Upper lobe of right lung (tissue), 1 donor: ENCODE data around the gene CDH20. TPM values are rescaled to one million over a fixed set of nuclear protein-coding genes. Genes with fewer than 3 reads are reported as not detected.

ENCODE experiments used
- ATAC-seq: fragments of 200-7000 bp; cut with Tn5 transposase; one replicate; pipeline ENCODE4 v1.9.1; 2020; ENCODE audit warnings: mild to moderate bottlenecking, moderate library complexity
- DNase-seq: peaks from one replicate; pipeline ENCODE4 v3.0.0-alpha.2; 2020
- H3K27ac ChIP-seq: fragments of 200-600 bp; one replicate; pipeline ENCODE4 v1.8.0; 2022
- H3K27me3 ChIP-seq: fragments of 200-600 bp; one replicate; pipeline ENCODE4 v1.8.0; 2022; ENCODE audit warnings: mild to moderate bottlenecking
- H3K36me3 ChIP-seq: fragments of 200-600 bp; one replicate; pipeline ENCODE4 v1.8.0; 2022
- H3K4me1 ChIP-seq: fragments of 200-600 bp; one replicate; pipeline ENCODE4 v1.8.0; 2022
- H3K4me3 ChIP-seq: fragments of 200-600 bp; one replicate; pipeline ENCODE4 v1.8.0; 2022; ENCODE audit warnings: mild to moderate bottlenecking
- H3K9me3 ChIP-seq: fragments of 200-600 bp; one replicate; pipeline ENCODE4 v1.8.0; 2022
- intact Hi-C: fragments of 100-400 bp; cut with DNase I; formaldehyde crosslinking; loops from one replicate; pipeline ENCODE4 v1.11.0; 2022
- total RNA-seq: library from RNA; stranded (reverse); fragmentation: NEBNext Ultra II Directional; extraction: Animal tissue kit (Norgen Biotek cat#: 25700); gene quantifications from one replicate; pipeline ENCODE4 v1.2.1, GENCODE V29; 2021
- TF ChIP-seq, protein P1 (sequence below): fragments of 200-600 bp; IDR thresholded peaks from one replicate; pipeline ENCODE4 v1.8.0; 2022; ENCODE audit warnings: antibody characterized with exemption
- donor health status: DM: no; HTN: yes; CAD: no; lungs with severe emphysema.

CDH20 gene
- total RNA-seq, 1 donor from 2014 or later, result 0.35 TPM

GRCh38 chr18:61591253-61591652 lies 258.0 kb downstream of the CDH20 start:
- peaks cover 13% of the 10 kb centered on the region for H3K4me1 ChIP-seq
- intact Hi-C loops, result no loop called here
- TF ChIP-seq, protein P1, sequence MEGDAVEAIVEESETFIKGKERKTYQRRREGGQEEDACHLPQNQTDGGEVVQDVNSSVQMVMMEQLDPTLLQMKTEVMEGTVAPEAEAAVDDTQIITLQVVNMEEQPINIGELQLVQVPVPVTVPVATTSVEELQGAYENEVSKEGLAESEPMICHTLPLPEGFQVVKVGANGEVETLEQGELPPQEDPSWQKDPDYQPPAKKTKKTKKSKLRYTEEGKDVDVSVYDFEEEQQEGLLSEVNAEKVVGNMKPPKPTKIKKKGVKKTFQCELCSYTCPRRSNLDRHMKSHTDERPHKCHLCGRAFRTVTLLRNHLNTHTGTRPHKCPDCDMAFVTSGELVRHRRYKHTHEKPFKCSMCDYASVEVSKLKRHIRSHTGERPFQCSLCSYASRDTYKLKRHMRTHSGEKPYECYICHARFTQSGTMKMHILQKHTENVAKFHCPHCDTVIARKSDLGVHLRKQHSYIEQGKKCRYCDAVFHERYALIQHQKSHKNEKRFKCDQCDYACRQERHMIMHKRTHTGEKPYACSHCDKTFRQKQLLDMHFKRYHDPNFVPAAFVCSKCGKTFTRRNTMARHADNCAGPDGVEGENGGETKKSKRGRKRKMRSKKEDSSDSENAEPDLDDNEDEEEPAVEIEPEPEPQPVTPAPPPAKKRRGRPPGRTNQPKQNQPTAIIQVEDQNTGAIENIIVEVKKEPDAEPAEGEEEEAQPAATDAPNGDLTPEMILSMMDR, result no peak
- ATAC-seq, result no peak
- no peaks in the 10 kb centered on the region for H3K27me3 ChIP-seq
- no peaks in the 10 kb centered on the region for H3K9me3 ChIP-seq
- no peak overlapping the region for H3K27ac ChIP-seq
- DNase-seq, result no peak
- H3K36me3 ChIP-seq, result no peaks in the 10 kb centered on the region
- no peak overlapping the region for H3K4me3 ChIP-seq

- no peak for ATAC-seq
- no peak overlapping the region for H3K27ac ChIP-seq
Observed at GRCh38 chr18:61595615-61596251, 262.5 kb downstream of the CDH20 start.

DNA sequence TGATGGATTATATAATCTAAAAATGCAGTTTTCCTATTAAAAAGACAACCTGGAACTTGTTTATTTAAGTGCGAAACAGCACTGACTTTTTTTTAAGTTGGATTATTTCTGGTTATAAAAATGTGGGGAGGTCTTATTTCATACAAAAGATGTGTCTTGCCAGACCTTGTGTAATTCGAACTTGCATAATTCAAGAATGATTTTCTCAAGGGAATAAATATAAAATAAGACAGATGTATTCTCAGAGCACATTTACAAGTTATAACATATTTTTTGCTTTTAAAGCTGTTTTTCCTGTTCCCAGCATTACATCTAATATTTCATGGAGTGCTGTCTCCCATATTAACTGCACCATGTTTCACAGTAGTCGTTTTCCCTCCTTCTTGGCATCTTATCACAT lies 263.1 kb downstream of the CDH20 start:
- intact Hi-C loops, result no loop called here
- TF ChIP-seq, protein P1, result no peak
- ATAC-seq (no peak), DNase-seq (no peak)
- Histone ChIP-seq H3K9me3 (no peaks in the 10 kb centered on the region), H3K36me3 (no peaks in the 10 kb centered on the region), H3K27ac (no peak overlapping the region), H3K4me3 (no peak overlapping the region), H3K27me3 (no peaks in the 10 kb centered on the region), H3K4me1 (peaks cover 4% of the 10 kb centered on the region)

More at GRCh38 chr18:61595615-61596251, 262.5 kb downstream of the CDH20 start:
- Histone ChIP-seq H3K9me3 (no peaks in the 10 kb centered on the region), H3K4me1 (peaks cover 4% of the 10 kb centered on the region), H3K27me3 (no peaks in the 10 kb centered on the region), H3K36me3 (no peaks in the 10 kb centered on the region), H3K4me3 (no peak overlapping the region)
- TF ChIP-seq, protein P1, result no peak
- DNase-seq, result no peak
- intact Hi-C loops, result no loop called here

- Histone ChIP-seq H3K36me3 (no peaks in the 10 kb centered on the region), H3K27ac (no peak overlapping the region), H3K4me1 (peaks cover 4% of the 10 kb centered on the region), H3K27me3 (no peaks in the 10 kb centered on the region), H3K4me3 (no peak overlapping the region), H3K9me3 (no peaks in the 10 kb centered on the region)
- DNase-seq (no peak), ATAC-seq (no peak)
- TF ChIP-seq, protein P1, result no peak
- intact Hi-C loops, result no loop called here
Observed at GRCh38 chr18:61597316-61597715, 264.1 kb downstream of the CDH20 start.

GRCh38 chr18:61600422-61600821 lies 267.2 kb downstream of the CDH20 start:
- TF ChIP-seq, protein P1, result no peak
- no peak for DNase-seq

DNA sequence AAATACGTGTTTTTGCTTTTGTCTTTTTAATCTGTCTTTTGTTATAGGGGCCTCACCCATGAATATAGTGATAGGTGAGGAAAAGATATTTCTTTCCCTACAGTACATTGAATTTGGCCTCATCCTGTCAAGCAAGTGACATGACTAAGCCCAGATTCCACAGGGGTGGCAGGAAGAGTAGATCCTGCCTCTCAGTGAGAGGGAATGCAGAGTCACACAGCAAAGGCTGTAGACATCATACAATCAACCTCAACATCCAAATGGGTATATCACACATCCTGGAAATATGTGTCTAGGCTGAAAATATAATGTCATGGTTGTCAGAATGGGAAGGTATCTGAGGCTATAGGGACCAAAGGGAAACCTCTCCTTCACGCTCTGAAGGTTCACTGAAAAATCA lies 269.6 kb downstream of the CDH20 start:
- Histone ChIP-seq H3K27ac (no peak overlapping the region), H3K4me3 (no peak overlapping the region), H3K27me3 (no peaks in the 10 kb centered on the region), H3K36me3 (no peaks in the 10 kb centered on the region), H3K4me1 (peaks cover 22% of the 10 kb centered on the region), H3K9me3 (no peaks in the 10 kb centered on the region)
- intact Hi-C loops, result no loop called here
- DNase-seq (no peak), ATAC-seq (no peak)
- TF ChIP-seq, protein P1, result no peak

More at GRCh38 chr18:61600422-61600821, 267.2 kb downstream of the CDH20 start:
- Histone ChIP-seq H3K36me3 (no peaks in the 10 kb centered on the region), H3K27ac (no peak overlapping the region), H3K27me3 (no peaks in the 10 kb centered on the region), H3K4me3 (no peak overlapping the region), H3K4me1 (peaks cover 4% of the 10 kb centered on the region), H3K9me3 (no peaks in the 10 kb centered on the region)
- intact Hi-C loops, result no loop called here
- ATAC-seq, result no peak
